AG09309 (cell line): ENCODE results near the gene BABAM2.
"Not testable (repeated sequence)": the region's sequence is repeated elsewhere in the genome, so short reads cannot be mapped to it uniquely, and the experiment has no call there.

ENCODE experiments used
- DNase-seq: peaks from one replicate; pipeline ENCODE4 v3.0.0-alpha.2; 2010; ENCODE audit warnings: low read depth
- H3K4me3 ChIP-seq: 2 replicates; pipeline ENCODE4 v1.5.1; 2011; ENCODE audit warnings: mild to moderate bottlenecking, low read depth, low read length, moderate library complexity; ENCODE audit not compliant: control insufficient read depth
- CTCF ChIP-seq: IDR thresholded peaks from 2 replicates; pipeline ENCODE4 v1.5.1; 2011; ENCODE audit warnings: mild to moderate bottlenecking, low read depth, low read length, inconsistent platforms; ENCODE audit not compliant: insufficient read depth, control insufficient read depth; ENCODE audit errors: missing control alignments

Gene BABAM2

GRCh38 chr2:27875089-27875881 lies 15.2 kb upstream of the BABAM2 start:
- no peak overlapping the region for H3K4me3 ChIP-seq
- no peak for DNase-seq
- no peak for TF ChIP-seq CTCF

GRCh38 chr2:27878825-27879224 lies 11.7 kb upstream of the BABAM2 start:
- no peak for DNase-seq
- no peak for TF ChIP-seq CTCF
- no peak overlapping the region for H3K4me3 ChIP-seq

- DNase-seq, H3K4me3 ChIP-seq: not testable (repeated sequence)
Measured at GRCh38 chr2:27881815-27882583, 8.5 kb upstream of the BABAM2 start.

GRCh38 chr2:27882584-27882922 lies 8.0 kb upstream of the BABAM2 start:
- H3K4me3 ChIP-seq, DNase-seq: not testable (repeated sequence)

GRCh38 chr2:27884601-27885000 lies 5.9 kb upstream of the BABAM2 start:
- no peak for DNase-seq
- no peak for TF ChIP-seq CTCF

GRCh38 chr2:27885234-27885633 lies 5.3 kb upstream of the BABAM2 start:
- TF ChIP-seq CTCF = no peak
- H3K4me3 ChIP-seq = no peak overlapping the region
- DNase-seq = no peak

More at GRCh38 chr2:27884601-27885000, 5.9 kb upstream of the BABAM2 start:
- no peak overlapping the region for H3K4me3 ChIP-seq

- no peak for DNase-seq
- no peak overlapping the region for H3K4me3 ChIP-seq
- no peak for TF ChIP-seq CTCF
Measured at GRCh38 chr2:27885661-27886060, 4.9 kb upstream of the BABAM2 start.

GRCh38 chr2:27886322-27886721 lies 4.2 kb upstream of the BABAM2 start:
- H3K4me3 ChIP-seq = no peak overlapping the region
- TF ChIP-seq CTCF = no peak
- DNase-seq = no peak
